Activated naive CD8-positive, alpha-beta T cell (primary cell): ENCODE measurements around the gene LRRC14B.
"Not testable (repeated sequence)": the region's sequence is repeated elsewhere in the genome, so short reads cannot be mapped to it uniquely, and the experiment has no call there.

Experiments
- H3K27ac Mint-ChIP-seq: one replicate; pipeline ENCODE4 v1.8.0; 2021; ENCODE audit warnings: mixed read lengths
- H3K27me3 Mint-ChIP-seq: one replicate; pipeline ENCODE4 v1.8.0; 2021; ENCODE audit warnings: mixed read lengths
- H3K36me3 Mint-ChIP-seq: one replicate; pipeline ENCODE4 v1.8.0; 2021; ENCODE audit warnings: mixed read lengths
- H3K4me1 Mint-ChIP-seq: one replicate; pipeline ENCODE4 v1.8.0; 2021; ENCODE audit warnings: low read depth, mixed read lengths
- H3K4me3 Mint-ChIP-seq: one replicate; pipeline ENCODE4 v1.8.0; 2021; ENCODE audit warnings: mild to moderate bottlenecking, mixed read lengths
- H3K9me3 Mint-ChIP-seq: one replicate; pipeline ENCODE4 v1.8.0; 2021; ENCODE audit warnings: low read depth, mixed read lengths

LRRC14B gene

GRCh38 chr5:237931-238330 is 46.6 kb downstream of the LRRC14B start:
- not testable (repeated sequence) for H3K27me3 Mint-ChIP-seq, H3K27ac Mint-ChIP-seq, H3K9me3 Mint-ChIP-seq, H3K4me1 Mint-ChIP-seq, H3K4me3 Mint-ChIP-seq
- peaks cover 16% of the 10 kb centered on the region for H3K36me3 Mint-ChIP-seq

GRCh38 chr5:240550-240949 is 49.3 kb downstream of the LRRC14B start:
- not testable (repeated sequence) for H3K4me3 Mint-ChIP-seq, H3K9me3 Mint-ChIP-seq, H3K27ac Mint-ChIP-seq, H3K27me3 Mint-ChIP-seq
- H3K4me1 Mint-ChIP-seq, result peaks cover 20% of the 10 kb centered on the region
- H3K36me3 Mint-ChIP-seq, result peaks cover 16% of the 10 kb centered on the region

GRCh38 chr5:241045-241669 is 49.9 kb downstream of the LRRC14B start:
- not testable (repeated sequence) for H3K27me3 Mint-ChIP-seq, H3K27ac Mint-ChIP-seq, H3K9me3 Mint-ChIP-seq, H3K4me3 Mint-ChIP-seq
- Mint-ChIP-seq H3K36me3 (peaks cover 16% of the 10 kb centered on the region), H3K4me1 (peaks cover 20% of the 10 kb centered on the region)

- peaks cover 20% of the 10 kb centered on the region for H3K4me1 Mint-ChIP-seq
- not testable (repeated sequence) for H3K27me3 Mint-ChIP-seq, H3K9me3 Mint-ChIP-seq
- H3K4me3 Mint-ChIP-seq, result peak overlapping the region; percentile 62
- H3K36me3 Mint-ChIP-seq, result peaks cover 20% of the 10 kb centered on the region
- peak overlapping the region; percentile 89 for H3K27ac Mint-ChIP-seq
These were observed 52.5 kb downstream of the LRRC14B start for GRCh38 chr5:243683-244367.

GRCh38 chr5:245717-246116 is 54.4 kb downstream of the LRRC14B start:
- H3K4me1 Mint-ChIP-seq, result peaks cover 21% of the 10 kb centered on the region
- H3K27ac Mint-ChIP-seq, result not testable (repeated sequence)

More at GRCh38 chr5:245717-246116, 54.4 kb downstream of the LRRC14B start:
- not testable (repeated sequence) for H3K27me3 Mint-ChIP-seq, H3K4me3 Mint-ChIP-seq, H3K9me3 Mint-ChIP-seq
- peaks cover 21% of the 10 kb centered on the region for H3K36me3 Mint-ChIP-seq
